Measurements from ENCODE around the gene FAM227B.
"Not testable (repeated sequence)": the region's sequence is repeated elsewhere in the genome, so short reads cannot be mapped to it uniquely, and the experiment has no call there.

The FAM227B gene

DNA sequence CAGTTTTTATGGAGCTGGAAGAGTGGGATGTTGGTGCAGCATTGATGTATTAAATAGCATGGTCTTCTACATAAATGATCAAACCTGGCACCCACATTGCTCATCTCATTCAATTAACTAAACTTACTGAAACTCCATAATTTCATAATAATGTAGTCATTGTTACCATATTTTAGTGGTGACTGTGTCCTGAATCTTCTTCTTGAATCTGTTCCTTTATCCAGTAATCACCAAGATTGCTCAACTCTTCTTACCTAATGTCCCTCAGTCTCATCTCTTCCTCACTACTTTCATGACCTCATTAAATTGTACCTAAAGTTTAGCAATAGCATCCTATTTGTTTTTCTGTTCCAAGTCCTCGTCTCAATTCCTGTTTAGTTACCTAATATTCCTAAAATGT lies 127.8 kb downstream of the FAM227B start:
- FAIRE-seq, result no peak

DNA sequence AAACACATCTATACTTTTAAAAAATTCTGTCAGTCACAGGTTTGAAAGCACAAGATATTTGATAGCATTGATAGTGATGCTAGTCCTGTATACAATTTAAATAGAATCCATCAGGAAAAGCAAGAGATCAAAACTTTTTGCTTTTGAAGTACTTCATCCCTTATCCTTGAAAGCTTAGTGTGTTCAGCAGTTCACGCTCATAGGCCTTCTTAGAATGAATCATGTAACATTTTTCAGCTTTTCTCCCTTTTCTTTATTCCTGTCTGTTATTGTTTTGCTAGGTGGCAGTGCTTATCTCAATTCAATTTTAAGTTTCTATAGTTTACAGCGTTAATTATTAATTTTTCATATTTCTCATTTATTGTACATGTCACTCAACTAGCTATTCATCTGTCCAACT lies 128.5 kb downstream of the FAM227B start:
- FAIRE-seq, result no peak

DNA sequence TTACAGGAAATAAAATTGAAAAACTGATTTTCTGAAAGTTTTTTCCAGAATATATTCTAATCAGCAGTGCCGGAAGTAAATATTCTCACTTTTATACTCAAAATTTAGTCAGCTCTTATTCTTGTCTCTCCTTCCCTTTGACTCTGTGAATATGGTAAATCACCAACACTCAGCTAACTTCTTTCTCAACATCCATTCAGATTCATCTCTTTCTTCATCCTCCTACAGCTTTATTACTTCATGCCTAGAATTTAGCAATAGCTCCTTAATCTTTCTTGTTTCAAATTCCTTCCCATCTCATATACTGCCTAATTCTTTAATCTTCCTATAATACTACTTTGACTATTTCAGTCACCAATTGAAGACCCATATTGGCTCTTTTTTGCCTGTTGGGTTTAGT lies 129.7 kb downstream of the FAM227B start:
- no peak for FAIRE-seq

DNA sequence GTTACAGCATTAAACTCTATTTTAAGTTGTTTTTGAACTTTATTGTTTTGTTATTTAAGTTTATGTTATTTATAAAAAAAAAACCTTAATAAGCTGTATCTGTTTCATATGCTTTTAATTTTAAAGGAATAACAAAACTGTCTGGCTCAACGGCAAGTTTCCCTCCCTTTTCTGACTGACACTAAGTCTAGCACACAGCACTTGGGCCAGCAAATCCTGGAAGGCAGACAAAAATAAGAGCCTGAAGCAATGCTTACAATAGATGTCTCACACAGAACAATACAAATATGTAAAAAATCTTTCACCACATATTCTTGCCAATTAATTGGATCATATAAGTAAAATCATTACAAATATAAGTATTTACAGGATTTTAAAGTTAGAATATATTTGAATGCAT lies 135.2 kb downstream of the FAM227B start:
- FAIRE-seq, result not testable (repeated sequence)

DNA sequence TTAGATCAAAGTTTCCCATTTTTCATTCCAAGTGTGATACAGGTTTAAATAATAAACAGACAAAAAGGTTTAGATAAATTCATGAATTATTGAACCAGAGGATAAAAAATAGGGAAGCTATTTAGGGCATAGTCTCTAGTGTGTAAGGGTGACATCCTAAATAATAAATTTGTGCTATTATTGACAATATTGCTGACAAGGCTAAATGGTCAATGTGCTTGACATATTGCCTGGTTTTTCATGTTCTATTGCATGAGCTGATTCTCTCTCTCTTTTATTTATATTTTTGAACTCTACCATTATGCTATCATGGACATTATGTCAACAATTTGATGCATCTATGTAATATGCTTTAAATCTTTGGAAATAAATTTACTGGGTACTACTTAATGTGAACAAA lies 141.6 kb downstream of the FAM227B start:
- not testable (repeated sequence) for FAIRE-seq

DNA sequence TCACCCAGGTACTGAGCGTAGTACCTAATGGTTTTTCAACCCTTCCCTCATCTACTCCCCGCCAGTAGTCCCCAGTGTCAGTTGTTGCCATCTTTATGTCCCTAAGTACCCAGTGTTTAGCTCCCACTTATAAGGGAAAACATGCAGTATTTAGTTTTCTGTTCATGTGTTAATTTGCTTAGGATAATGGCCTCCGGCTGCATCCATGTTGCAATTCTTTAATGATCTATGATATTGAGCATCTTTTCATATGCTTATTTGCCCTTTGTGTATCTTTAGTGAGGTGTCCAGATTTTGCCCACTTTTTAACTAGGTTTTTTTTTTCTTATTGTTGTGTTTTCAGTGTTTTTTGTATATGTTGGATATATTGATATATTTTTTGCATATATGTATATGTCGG lies 142.6 kb downstream of the FAM227B start:
- not testable (repeated sequence) for FAIRE-seq

DNA sequence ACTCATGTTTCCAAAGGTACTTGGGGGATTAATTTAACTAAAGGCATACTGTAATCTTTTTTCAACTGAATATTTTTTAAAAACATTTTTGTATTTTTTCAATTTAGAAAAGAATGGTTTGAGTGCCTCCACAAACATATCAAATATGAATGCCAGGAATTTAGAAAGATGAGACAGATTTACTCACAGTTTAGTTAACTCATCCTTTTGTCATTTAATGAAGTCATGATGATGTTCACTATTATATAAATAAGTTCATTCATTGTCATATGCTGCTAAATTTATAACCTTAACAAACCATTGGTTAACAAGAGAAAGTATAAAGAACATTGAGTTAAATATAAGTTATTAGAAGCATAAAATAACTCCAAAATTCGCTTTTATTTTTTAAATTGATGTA lies 147.6 kb downstream of the FAM227B start:
- FAIRE-seq, result no peak

DNA sequence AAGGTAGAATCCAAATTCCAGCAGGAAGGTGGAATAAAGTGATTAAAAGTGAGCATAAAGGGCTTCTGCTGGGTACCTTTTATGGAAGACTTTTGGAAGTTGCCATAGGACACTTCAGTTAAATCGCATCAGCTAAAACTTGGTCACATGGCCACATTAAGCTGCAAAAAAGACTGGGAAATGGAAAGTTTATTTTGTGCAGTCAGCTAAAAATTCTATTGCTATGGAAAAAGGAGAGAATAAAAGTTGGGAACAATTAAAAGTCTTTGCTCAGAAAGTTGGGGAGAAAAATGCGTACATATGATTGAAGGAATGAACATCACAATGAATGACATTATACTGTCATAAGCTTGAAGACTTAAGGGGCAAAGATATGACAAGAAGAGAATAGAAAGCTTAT lies 148.3 kb downstream of the FAM227B start:
- no peak for FAIRE-seq

DNA sequence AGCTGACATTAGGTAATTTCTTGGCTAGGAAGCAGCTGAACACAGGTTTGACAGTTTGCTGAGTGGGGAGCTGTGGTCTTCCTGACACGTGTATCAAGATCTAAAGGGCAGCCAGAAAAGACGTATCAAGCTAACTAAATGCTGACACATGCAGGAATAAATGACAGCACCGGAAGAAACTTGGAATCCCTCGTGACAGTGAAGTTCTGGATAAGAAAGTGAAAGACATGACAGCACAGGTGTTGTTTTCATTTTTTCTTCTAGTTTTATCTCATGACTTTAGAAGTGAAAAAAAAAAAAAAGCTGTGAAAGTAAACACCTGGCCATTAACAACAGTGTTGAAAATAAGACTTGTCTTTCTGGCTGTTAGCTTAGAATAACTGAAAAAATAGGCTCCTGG lies 148.9 kb downstream of the FAM227B start:
- no peak for FAIRE-seq

DNA sequence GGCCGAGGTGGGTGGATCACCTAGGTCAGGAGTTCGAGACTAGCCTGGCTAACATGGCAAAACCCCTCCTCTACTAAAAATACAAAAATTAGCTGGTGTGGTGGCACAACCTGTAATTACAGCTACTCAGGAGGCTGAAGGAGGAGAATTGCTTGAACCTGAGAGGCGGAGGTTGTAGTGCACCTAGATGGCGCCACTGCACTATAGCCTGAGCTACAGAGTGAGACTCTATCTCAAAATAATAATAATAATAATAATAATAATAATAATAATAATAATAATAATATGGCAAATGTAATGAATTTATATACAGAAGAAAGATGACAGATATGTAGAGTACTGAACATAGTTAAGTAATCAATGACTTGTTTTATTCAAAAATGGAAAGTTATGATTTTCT lies 149.4 kb downstream of the FAM227B start:
- not testable (repeated sequence) for FAIRE-seq

DNA sequence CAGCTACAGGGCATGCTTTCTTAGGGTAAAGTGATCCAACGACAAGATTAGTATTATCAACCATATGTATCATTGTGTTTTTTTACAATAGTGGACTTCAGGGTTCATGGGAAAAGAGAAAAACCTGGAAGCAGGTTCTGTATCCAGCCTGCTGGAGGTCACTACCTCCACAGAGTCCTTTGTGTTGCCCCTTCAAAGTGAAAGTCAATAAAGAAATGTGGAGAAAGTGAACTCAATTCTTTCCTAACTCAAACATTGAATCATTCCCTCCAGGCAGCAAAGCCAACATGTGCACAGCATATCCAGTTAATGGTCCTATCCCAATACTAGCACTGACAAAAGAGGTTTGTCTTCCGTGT lies 152.2 kb downstream of the FAM227B start:
- no peak for FAIRE-seq

DNA sequence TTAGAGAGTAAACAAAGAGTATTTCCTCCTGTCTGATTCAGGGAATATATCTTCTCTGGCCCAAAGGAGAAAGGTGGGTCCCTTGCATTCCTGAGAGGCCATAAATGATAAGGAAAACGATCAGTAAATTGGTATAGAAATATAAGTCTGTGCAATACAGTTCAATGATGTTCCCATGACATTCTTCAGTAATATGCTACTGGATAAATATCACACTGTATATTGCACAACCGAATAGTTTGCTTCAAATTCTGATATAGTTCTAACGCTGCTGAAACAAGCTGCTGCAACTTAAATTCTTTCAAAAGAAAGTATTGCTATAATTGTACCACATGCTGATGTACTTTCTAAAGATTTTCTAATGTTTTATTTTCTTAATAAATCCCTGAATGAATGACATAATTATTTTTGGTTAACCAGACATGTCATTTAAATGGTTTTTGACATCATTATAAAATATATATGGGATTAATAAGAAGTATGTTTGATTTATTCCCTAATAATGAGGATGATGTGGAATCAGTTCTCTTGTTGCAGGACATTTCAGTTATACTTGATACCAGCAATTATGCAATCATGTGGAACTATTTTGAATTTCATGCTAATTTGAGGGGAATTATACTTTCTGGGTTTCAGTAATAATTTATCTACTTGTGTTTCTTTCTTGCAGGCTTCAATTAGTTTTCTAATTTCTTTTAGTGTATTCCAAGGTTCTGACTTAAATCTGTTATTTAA lies 152.7 kb downstream of the FAM227B start:
- no peak for FAIRE-seq

DNA sequence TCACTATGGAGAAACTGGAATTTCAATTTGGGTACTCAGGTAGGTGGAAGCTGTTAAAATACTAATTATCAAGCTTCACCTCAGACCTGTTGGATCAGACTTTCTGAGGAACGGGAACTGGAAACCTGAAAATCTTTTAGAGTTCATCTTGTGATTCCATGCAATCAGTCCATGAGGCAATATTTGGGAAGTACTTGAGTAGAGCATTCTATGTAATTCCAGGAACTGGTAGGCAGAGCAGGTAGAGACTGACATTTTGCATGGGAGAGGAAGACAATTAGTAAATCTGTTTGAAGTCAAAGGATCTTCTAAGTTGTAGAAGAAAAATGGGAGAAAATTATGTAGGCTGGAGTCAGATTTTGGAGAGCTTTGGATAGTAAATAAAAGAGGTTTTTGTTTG lies 154.5 kb downstream of the FAM227B start:
- no peak for FAIRE-seq

DNA sequence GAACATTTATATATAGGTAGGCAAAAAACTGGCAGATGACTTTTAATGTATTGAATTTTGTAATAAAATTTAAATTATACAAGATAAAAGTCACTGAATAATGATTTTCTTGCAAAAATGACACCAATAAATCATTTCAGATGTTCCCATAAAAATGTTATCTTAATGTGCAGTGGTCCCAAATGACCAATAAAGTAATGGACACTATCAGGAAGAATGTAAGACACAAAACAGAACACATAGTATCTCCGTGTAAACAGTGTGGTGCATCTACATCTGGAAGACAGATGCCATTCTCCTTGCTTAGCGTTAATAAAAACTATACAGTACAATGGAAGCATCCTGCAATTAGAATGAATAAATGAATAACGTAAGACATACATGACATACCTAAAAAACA lies 156.1 kb downstream of the FAM227B start:
- FAIRE-seq, result no peak

DNA sequence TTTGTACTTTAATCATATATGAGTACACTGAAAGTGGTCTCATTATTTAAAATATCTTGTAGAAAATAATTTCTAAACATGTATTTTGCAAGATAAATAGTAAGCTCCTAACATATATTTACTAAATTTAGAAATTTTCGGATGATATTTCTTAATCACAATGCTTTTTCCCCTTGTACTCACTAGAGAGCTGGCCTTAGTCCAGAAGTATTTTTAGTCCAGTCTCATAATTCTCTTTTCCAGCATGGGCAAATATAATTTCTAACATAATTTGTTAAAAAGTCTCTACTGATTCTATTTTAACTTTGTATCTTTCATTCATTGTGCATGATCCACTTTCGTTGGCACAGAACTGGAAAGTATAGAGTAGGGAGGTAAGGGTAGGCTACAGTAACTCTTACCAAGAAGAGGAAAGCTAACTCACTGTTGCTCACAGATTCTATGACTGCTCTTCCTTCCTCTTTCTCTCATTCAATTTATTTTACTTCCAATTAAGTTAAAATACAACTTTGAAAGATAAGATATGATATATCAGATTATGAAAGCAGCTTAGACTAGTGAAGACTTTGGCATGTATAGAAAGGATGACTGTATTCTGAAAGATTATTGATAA lies 158.3 kb downstream of the FAM227B start:
- FAIRE-seq, result no peak

DNA sequence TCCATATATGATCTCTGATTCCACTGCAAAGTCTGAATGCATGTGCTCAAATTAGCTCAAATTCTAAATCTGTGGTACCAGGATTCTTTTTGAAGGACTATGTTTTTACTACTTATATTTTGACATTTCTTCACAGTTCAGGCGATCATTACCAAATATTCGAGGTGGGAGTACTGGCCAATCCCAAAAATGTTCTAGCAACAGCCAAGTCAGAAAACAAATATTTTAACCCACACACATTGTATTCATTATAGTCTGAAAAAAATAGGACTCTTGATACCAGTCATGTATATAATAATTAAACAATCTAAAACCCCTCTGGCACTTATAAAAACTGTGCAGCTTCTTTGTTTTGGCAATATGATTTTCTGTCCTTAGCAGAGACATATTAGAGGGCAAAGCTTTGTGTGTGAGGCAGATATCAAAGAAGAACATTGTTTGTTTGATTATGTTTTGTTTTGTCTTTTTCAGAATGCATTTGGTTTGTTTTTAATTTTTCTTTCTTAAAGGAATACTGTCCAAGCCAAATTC lies 160.1 kb downstream of the FAM227B start:
- no peak for FAIRE-seq

DNA sequence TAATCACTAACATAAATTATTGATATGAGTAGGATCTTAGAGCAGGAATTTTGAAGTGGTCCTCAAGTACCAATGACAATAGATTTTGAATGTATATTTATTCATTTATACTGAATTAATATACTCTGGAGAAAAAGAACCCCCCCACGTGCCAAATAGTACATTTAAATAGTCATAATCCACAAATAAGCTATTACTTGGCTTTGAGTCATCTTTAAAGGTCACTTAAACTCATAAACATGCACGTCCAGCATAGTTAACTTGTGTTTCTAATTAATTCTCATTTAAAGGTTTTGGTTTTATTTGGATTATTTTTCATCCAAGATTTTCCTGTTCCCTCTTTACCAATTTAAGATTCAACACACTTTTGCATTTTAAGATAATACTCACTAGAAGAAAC lies 162.5 kb downstream of the FAM227B start:
- FAIRE-seq, result no peak

DNA sequence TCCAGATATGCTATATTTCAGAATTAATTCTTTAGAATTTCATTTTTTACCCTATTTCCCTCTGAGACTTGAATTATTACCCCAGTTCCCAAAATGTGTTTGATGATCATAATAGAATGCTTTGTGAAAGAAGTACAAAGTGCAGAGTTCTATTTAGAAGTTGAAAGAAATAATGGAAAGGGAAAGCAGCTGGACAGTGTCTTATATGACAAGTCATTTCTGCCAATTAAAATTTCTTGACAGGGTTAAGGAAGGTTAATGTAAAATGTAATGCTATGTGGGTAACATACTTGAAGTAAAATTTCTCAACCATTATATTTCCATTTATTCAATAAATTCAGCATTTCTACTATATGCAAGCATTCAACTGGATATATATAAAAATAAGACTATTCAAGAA lies 164.5 kb downstream of the FAM227B start:
- no peak for FAIRE-seq

DNA sequence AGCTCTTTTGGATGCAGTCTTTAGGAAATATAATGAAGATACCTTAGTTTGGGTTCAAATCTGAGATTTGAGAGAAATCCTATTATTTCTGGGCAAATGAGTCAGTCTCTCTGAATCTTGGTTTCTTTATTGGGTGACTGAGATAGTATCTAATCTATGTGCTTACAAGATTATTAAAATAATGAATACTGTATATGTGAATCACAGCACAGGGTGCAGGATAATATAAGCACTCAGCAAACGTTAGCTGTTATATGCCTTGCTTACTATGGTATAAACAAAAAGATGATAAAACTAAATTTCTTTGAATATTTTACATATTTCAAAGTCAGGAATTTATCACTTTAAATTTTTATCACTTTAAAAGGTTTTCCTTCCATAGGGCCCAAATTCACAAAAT lies 168.0 kb downstream of the FAM227B start:
- FAIRE-seq, result no peak

DNA sequence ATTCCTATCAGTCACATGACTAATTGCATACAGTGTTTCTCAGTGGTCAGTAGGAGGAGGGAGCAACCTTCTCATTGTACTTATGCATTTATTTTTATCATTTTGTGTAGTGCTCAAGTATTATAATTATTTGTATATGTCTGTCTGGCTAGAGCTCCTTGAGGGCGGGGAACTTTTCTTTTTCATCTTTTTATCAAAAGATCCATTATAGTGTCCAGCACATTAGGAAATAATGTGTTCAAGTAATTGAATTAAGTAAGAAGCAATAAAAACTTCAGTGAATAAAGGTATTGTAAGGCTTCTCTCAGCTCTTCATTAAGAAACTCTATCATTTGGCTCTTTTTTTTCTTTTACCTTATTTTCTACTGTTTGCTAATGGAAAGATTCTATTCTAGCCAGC lies 178.8 kb downstream of the FAM227B start:
- no peak for FAIRE-seq

DNA sequence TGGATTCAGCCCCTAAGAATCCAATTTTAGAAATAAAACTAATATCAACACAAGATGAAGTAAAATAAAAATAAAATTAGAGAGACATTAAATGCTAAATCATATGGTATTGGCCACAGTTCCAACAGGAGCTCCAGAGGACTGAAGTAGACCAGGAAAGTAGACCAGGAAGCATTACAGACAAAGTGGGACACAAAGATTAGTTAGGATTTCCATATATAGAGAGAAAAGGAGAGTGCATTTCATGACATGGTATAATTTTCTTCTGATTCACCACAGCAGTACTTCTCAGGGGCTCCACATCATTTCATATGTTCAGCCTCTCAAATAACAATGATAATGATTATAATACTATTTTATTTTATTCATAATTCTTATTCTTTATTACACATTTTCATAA lies 179.3 kb downstream of the FAM227B start:
- FAIRE-seq, result no peak

DNA sequence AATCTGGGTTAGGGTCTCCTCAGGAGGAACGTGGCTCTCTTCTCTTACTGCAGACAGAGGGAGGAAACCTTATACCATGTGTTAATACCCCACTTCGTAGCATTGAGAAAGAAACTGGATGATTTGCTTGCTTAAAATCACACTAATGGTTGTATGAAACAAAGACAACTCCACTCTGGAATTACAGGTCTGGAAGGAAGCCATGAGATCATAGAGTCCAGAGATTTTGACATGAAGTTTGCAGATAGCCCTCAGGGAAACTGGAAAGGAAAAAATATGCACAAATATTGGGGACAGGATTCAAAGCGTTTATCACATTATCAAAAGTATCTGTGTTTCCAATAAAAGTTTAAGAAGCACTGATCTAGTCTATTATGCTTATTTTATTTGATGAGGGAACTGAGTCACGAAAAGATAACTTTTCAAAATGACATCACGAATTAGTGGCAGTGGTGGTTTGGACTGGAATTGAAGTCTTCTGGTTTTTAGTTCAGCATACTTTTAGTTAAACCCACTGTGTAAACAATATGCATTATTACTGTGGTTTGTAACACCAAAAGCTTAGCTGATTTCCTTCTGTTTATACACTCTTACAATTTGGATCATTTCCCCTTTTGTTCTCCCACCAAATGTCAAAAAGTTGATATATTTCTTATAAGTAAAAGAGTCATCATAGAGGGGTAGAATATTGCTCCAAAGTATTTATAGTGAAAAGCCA lies 180.8 kb downstream of the FAM227B start:
- FAIRE-seq, result no peak

DNA sequence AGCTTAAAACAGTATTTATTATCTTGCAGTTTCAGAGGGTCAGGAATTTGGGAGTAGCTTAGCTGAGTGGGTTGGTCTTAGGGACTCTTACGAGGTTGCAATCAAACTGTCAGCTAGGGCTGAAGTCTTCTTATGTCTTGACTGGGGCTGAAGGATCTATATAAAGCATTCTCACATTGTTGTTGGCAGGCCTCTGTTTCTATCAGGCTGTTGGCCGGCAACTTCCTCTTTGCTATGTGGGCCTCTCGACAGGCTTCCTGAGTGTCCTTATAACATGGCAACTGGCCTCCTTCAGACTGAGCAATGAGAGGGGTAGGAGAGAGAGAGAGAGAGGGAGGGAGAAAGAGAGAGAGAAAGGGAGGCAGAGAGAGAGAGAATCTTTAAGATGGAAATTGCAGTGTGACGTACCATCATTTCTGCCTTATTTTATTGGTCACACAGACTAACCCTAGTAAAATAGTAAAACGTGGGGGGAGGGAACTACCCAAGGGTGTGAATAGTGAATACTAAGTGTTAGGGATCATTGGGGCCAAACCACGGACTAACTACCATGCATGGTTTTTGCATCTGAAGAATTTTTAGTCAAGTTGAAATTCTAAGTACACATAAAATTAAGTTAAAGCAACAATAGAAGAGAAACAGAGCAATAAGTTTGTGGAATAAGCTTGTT lies 181.5 kb downstream of the FAM227B start:
- no peak for FAIRE-seq

DNA sequence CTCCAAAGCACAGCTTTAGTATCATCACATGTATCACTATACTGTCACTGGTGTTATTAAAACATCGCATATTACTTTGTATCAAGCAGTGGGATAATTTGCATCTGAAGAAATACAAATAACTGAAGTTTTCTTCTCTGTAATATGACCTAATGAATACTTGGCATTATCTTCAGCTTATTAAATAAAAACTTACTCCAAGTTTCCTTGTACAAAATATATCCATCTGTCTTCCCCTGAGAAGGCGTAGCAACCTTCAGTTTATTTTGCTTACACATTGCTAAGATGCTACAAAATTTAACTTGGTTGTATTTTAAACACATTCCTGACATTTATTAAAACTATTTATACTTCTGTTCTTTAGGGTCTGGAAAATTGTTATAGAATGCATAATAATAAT lies 183.9 kb downstream of the FAM227B start:
- FAIRE-seq, result no peak
